ENCODE measurements around the gene DYNLT1.

Gene DYNLT1

GRCh38 chr6:158603261-158604047, 41.1 kb downstream of the DYNLT1 start:
- DNase-seq (ENCODE audit: low read depth in 2 of 2), result no peak

DNA sequence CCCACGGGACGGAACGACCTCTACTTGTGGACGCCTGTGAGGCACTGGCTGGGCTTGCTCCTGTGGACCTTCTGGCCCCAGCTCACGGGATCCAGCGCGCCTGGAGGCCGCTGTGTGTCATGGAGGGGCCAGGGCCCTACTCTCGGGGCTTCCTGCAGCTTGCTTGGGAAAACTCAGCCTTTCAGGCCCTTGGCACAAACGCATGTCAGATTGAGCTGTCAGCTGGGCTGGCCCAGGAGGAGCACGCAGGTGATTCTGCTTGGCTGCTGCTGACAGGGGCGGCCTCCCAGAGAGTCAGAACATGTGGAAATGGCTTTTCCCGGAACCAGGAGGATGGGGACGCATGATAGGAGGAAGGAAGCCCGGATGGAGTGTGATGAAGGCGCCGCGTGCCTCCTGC, 44.9 kb downstream of the DYNLT1 start:
- DNase-seq (ENCODE audit: low read depth in 2 of 2), result no peak

GRCh38 chr6:158597565-158597964, 47.0 kb downstream of the DYNLT1 start:
- no peak for DNase-seq (ENCODE audit: low read depth in 2 of 2)

DNA sequence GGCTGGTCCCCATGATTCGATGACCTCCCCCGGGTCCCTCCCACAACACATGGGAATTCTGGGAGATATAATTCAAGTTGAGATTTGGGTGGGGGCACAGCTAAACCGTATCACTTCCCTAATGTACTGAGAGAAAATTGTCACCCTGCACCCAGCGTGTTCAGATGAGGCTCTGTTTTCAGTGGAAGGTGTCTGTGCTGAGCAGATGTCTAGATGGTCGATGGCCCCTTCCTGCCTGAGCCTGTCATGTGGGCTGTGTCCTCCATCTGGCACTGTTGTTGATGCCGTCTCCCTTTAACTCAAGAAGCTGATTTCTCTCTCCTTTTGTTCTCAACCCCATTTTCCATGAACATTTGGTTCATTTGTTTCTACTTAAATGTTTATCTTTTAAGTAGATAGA, 47.7 kb downstream of the DYNLT1 start:
- no peak for DNase-seq (ENCODE audit: low read depth in 2 of 2)

GRCh38 chr6:158595223-158595622, 49.3 kb downstream of the DYNLT1 start:
- no peak for DNase-seq (ENCODE audit: low read depth in 2 of 2)

- no peak for DNase-seq (ENCODE audit: low read depth in 2 of 2)
These were observed 50.9 kb downstream of the DYNLT1 start for GRCh38 chr6:158593670-158594069.

DNA sequence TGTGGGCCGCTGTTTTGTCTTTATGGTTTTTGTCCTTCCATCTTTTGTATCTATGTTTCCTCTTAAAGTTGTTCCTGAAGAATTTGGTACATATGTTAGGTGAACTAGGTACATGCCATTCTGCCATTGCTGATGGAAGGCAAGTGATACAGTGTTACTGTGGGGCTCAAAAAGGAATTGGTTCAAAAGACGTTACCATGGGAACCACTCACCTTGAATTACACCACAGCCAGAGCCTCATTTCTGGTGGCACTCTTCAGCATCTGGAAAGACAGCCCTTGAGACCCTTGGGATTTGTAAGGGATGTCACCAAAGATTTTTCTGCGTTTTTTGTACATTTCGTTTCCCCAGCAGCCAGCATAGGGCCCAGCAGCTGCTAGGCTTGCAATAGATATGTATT, 52.7 kb downstream of the DYNLT1 start:
- no peak for DNase-seq (ENCODE audit: low read depth in 2 of 2)

DNA sequence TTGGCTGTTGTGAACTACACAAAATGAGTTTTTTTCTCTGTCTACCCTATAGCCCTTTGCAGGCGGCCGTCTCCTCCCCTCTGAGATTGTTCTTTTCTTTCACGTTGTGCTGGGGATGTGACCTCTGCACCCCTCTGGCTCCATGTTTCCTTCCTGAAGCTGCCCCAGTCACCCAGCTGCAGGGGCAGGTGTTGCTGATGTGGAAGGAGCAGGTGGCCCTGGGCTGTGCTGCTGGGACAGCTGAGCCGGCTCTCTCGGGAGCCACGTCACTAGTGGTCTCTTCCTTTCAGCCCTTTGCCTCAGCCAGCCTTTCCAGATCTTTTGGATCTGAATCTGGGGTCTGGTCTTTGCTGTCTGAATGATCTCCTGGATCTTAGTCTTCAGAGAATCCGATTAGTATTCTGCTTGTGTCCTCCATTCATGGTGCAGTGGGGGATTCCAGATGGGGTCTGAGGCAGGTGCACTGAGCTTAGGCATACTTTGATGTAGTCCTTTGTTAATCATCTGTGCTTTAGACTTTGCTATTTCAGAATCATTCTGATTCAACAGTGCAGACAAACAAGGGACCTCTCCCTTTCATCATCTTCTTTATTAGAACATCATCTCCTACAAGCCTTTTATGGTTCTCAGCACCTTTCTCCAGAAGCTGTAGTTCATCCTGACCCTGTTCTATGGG, 53.3 kb downstream of the DYNLT1 start:
- no peak for DNase-seq (ENCODE audit: low read depth in 2 of 2)

- DNase-seq (ENCODE audit: low read depth in 2 of 2), result no peak
These were observed 55.2 kb downstream of the DYNLT1 start for GRCh38 chr6:158589366-158589765.

GRCh38 chr6:158586652-158587051, 57.9 kb downstream of the DYNLT1 start:
- no peak for DNase-seq (ENCODE audit: low read depth in 2 of 2)

Measured in stimulated activated CD4-positive, alpha-beta T cell treated with anti-CD3 and anti-CD28 coated beads, Interleukin-1b, Interleukin-23, amount 100 ng/mL, for 1 hour (primary cell).